Measurements from ENCODE around the gene PAFAH2. TPM values are rescaled to one million over a fixed set of nuclear protein-coding genes. Genes with fewer than 3 reads are reported as not detected.

The PAFAH2 gene
- total and polyA plus RNA-seq, 2 of the 13 experiments (the other 11 are each of a cell fraction or from before 2014, with no cell fraction given) = 6.9 to 9.4 TPM

DNA sequence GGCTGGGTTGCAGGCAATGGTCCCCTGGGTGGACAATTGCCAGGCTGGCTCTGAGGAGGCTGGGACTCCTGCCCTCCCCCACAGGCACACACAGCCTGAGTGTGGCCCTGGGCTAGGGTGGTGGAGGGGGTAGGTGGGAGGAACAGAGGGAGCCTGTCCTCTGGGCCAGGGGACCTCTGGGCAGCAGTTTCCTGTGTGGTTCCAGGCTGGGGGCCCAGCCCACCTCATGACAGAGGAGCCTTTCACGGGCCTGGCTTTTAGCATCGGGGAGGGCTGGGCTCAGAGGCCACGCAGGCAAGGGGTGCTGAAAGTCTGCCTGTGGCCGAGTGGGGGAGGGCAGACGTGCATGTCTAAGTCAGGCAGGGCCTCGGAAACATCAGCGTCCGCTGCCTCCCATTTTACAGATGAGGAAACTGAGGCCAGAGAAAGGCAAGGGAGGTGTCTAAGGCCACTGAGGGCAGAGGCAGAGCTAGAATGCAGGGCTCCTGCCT, 30.7 kb upstream of the PAFAH2 start (continued):
- TF ChIP-seq, protein P1, sequence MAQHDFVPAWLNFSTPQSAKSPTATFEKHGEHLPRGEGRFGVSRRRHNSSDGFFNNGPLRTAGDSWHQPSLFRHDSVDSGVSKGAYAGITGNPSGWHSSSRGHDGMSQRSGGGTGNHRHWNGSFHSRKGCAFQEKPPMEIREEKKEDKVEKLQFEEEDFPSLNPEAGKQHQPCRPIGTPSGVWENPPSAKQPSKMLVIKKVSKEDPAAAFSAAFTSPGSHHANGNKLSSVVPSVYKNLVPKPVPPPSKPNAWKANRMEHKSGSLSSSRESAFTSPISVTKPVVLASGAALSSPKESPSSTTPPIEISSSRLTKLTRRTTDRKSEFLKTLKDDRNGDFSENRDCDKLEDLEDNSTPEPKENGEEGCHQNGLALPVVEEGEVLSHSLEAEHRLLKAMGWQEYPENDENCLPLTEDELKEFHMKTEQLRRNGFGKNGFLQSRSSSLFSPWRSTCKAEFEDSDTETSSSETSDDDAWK (CRISPR knock-in tag; IDR thresholded peaks at IDR 0.05) = no peak
- TF ChIP-seq ZNF776 (CRISPR knock-in tag; IDR thresholded peaks at IDR 0.05) (no peak), ZMYM4 (CRISPR knock-in tag; IDR thresholded peaks at IDR 0.05) (no peak), ZNF460 (CRISPR knock-in tag; IDR thresholded peaks at IDR 0.05; ENCODE audit: borderline replicate concordance) (no peak), RBAK (CRISPR knock-in tag; IDR thresholded peaks at IDR 0.05) (peak; percentile 89), FOXO1 (CRISPR knock-in tag; IDR thresholded peaks at IDR 0.05) (peak; percentile 53), KLF13 (CRISPR knock-in tag; IDR thresholded peaks at IDR 0.05) (no peak), GABPB1 (CRISPR knock-in tag; IDR thresholded peaks at IDR 0.05) (0 out of 2 replicates have a peak, but pooled peaks have one; percentile 34), ZNF382 (CRISPR knock-in tag; IDR thresholded peaks at IDR 0.05; ENCODE audit: borderline replicate concordance) (no peak), SP1 (IDR thresholded peaks at IDR 0.05) (no peak), SP1 (CRISPR knock-in tag; IDR thresholded peaks at IDR 0.05) (no peak), ZNF768 (CRISPR knock-in tag; IDR thresholded peaks at IDR 0.05) (peak; percentile 93), HNRNPLL (IDR thresholded peaks at IDR 0.05; ENCODE audit: low read depth, low read length, poor library complexity, severe bottlenecking) (peak; percentile 35), NFRKB (IDR thresholded peaks at IDR 0.05) (no peak), HMGA1 (CRISPR knock-in tag; conservative IDR thresholded peaks at IDR 0.05) (no peak), PRMT3 (CRISPR knock-in tag; IDR thresholded peaks at IDR 0.05; ENCODE audit: borderline replicate concordance, low read depth) (no peak), RXRA (CRISPR knock-in tag; IDR thresholded peaks at IDR 0.05) (peak; percentile 62), NFIC (IDR thresholded peaks at IDR 0.05; ENCODE audit: low read length) (no peak)
- TF ChIP-seq, protein P2, sequence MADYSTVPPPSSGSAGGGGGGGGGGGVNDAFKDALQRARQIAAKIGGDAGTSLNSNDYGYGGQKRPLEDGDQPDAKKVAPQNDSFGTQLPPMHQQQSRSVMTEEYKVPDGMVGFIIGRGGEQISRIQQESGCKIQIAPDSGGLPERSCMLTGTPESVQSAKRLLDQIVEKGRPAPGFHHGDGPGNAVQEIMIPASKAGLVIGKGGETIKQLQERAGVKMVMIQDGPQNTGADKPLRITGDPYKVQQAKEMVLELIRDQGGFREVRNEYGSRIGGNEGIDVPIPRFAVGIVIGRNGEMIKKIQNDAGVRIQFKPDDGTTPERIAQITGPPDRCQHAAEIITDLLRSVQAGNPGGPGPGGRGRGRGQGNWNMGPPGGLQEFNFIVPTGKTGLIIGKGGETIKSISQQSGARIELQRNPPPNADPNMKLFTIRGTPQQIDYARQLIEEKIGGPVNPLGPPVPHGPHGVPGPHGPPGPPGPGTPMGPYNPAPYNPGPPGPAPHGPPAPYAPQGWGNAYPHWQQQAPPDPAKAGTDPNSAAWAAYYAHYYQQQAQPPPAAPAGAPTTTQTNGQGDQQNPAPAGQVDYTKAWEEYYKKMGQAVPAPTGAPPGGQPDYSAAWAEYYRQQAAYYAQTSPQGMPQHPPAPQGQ (CRISPR knock-in tag; IDR thresholded peaks at IDR 0.05; ENCODE audit: borderline replicate concordance) = no peak
- TF ChIP-seq, protein P3, sequence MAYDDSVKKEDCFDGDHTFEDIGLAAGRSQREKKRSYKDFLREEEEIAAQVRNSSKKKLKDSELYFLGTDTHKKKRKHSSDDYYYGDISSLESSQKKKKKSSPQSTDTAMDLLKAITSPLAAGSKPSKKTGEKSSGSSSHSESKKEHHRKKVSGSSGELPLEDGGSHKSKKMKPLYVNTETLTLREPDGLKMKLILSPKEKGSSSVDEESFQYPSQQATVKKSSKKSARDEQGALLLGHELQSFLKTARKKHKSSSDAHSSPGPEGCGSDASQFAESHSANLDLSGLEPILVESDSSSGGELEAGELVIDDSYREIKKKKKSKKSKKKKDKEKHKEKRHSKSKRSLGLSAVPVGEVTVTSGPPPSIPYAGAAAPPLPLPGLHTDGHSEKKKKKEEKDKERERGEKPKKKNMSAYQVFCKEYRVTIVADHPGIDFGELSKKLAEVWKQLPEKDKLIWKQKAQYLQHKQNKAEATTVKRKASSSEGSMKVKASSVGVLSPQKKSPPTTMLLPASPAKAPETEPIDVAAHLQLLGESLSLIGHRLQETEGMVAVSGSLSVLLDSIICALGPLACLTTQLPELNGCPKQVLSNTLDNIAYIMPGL (CRISPR knock-in tag; IDR thresholded peaks at IDR 0.05; ENCODE audit: borderline replicate concordance in 1 of 2, low read depth in 1 of 2) = peak in 1 of 2 experiments; percentile 47; a peak in 1 of 4 replicates
- TF ChIP-seq, protein P4, sequence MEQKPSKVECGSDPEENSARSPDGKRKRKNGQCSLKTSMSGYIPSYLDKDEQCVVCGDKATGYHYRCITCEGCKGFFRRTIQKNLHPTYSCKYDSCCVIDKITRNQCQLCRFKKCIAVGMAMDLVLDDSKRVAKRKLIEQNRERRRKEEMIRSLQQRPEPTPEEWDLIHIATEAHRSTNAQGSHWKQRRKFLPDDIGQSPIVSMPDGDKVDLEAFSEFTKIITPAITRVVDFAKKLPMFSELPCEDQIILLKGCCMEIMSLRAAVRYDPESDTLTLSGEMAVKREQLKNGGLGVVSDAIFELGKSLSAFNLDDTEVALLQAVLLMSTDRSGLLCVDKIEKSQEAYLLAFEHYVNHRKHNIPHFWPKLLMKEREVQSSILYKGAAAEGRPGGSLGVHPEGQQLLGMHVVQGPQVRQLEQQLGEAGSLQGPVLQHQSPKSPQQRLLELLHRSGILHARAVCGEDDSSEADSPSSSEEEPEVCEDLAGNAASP (CRISPR knock-in tag; IDR thresholded peaks at IDR 0.05; ENCODE audit: borderline replicate concordance) = no peak
- TF ChIP-seq, protein P5, sequence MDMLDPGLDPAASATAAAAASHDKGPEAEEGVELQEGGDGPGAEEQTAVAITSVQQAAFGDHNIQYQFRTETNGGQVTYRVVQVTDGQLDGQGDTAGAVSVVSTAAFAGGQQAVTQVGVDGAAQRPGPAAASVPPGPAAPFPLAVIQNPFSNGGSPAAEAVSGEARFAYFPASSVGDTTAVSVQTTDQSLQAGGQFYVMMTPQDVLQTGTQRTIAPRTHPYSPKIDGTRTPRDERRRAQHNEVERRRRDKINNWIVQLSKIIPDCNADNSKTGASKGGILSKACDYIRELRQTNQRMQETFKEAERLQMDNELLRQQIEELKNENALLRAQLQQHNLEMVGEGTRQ (IDR thresholded peaks at IDR 0.05; ENCODE audit: low read depth, low read length) = no peak
- TF ChIP-seq, protein P5 (CRISPR knock-in tag; IDR thresholded peaks at IDR 0.05; ENCODE audit: borderline replicate concordance) = no peak
